Subcutaneous adipose tissue (tissue), 4 donors: Measurements from ENCODE around the gene GTPBP2. TPM values are rescaled to one million over a fixed set of nuclear protein-coding genes. Genes with fewer than 3 reads are reported as not detected.

ENCODE experiments used
- CTCF ChIP-seq: fragments of 450-650 bp; IDR thresholded peaks from one replicate; pipeline ENCODE4 v1.5.1; 2016; ENCODE audit warnings: low read depth, mild to moderate bottlenecking, control low read depth, antibody characterized with exemption, moderate library complexity
- total RNA-seq, 4 donors: library from RNA; depleted of rRNA; stranded (reverse); fragments of >200 nt; gene quantifications; one replicate each; pipeline ENCODE4 v1.1.0, GENCODE V29; 2016

The GTPBP2 gene
- total RNA-seq, 4 donors from 2014 or later, result 36.4 to 54.6 (median 46.0) TPM

- no peak for TF ChIP-seq CTCF
These were observed 16.5 kb upstream of the GTPBP2 start for GRCh38 chr6:43645613-43645964.

GRCh38 chr6:43644940-43645612 is 16.0 kb upstream of the GTPBP2 start, which contains the start of gene RSPH9:
Gene RSPH9, plus strand, starts transcription at chr6:43645036. Its CDS starts 63 bp downstream, at chr6:43645099.
- TF ChIP-seq CTCF, result no peak

- no peak for TF ChIP-seq CTCF
These were observed 11.1 kb upstream of the GTPBP2 start for GRCh38 chr6:43639984-43640800.

GRCh38 chr6:43636308-43636659 is 7.2 kb upstream of the GTPBP2 start:
- no peak for TF ChIP-seq CTCF

GRCh38 chr6:43635387-43636307 is 6.6 kb upstream of the GTPBP2 start, which contains the start of gene MAD2L1BP:
Gene MAD2L1BP, plus strand, starts transcription at chr6:43635840. Its CDS starts 36 bp downstream, at chr6:43635876.
- TF ChIP-seq CTCF, result no peak

GRCh38 chr6:43634702-43635303 is 5.7 kb upstream of the GTPBP2 start:
- no peak for TF ChIP-seq CTCF
